SU-DHL-6 (cell line): ENCODE measurements around the gene RNGTT.

ENCODE experiments used
- CTCF ChIP-seq: fragments of 200-600 bp; sonication (generic); IDR thresholded peaks from one replicate; pipeline ENCODE4 v1.5.1; 2017; ENCODE audit warnings: antibody characterized with exemption, mild to moderate bottlenecking, low read length, moderate library complexity; ENCODE audit not compliant: insufficient read depth, poor library complexity, severe bottlenecking
- EZH2phosphoT487 ChIP-seq: fragments of 200-600 bp; sonication (generic), shearing (Covaris generic); conservative IDR thresholded peaks from 2 replicates; pipeline ENCODE4 v1.6.1; 2018; ENCODE audit warnings: mild to moderate bottlenecking, antibody characterized with exemption, low read length, moderate library complexity, mixed read lengths

GRCh38 chr6:88587150-88587520, 376.3 kb downstream of the RNGTT start:
- TF ChIP-seq CTCF (no peak), EZH2phosphoT487 (no peak)
